H54 (cell line): Measurements from ENCODE around the gene CCDC177.
A peak's percentile ranks its signal among the peaks of the same experiment; 100 is the strongest.
"Not testable (repeated sequence)": the region's sequence is repeated elsewhere in the genome, so short reads cannot be mapped to it uniquely, and the experiment has no call there.

Experiments
- DNase-seq: peaks from one replicate; pipeline ENCODE4 v3.0.0; 2011; ENCODE audit warnings: low spot score, mixed read lengths; ENCODE audit not compliant: insufficient read length
- FAIRE-seq: peaks from 3 replicates; lab custom pipeline; 2011; peaks lifted over from hg19 to GRCh38; lab: Jason Lieb, UNC
- POLR2A ChIP-seq: IDR thresholded peaks from 2 replicates; pipeline ENCODE4 v1.6.1; 2011; ENCODE audit warnings: low read depth, mild to moderate bottlenecking, low read length

The CCDC177 gene

DNA sequence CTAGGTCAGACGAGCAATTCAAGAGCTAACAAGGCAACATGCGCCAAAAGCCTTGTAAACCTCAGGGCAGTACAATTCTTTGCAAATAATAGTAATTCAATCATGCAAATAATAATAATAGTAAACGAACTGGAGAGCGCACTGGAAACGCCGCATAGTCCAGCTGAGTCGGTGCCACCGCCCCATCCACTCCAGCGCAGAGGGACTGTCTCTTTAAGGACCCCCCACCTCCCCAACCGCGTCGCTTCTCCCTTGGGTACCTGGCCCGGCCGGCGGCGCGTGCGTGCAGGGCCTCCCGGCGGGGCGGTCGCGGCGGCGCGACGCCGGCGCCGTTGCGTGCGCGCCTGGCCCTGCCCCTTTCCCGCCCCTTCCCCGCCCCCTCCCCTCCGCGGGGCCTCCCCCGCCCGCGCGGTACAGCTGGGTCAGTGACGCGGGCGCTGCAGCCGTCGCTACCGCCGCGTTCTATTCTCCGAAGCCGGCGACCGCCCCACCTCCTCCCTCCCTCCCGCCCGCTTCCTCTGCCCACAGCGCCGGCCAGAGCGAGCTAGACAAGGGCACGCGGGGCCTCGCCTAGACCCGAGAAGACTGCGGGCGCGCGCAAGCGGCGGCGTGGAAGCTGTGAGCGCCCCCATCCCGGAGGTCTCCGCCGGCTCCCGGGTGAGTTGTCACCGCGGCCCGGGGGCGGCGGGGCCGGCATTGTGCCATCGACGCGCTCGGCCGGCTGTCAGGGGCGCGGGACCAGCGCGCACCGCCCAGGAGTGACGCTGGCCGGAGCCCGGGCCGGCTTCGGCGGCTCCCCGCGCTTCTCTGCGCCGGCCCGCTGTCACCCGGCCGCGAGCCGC, 36.7 kb upstream of the CCDC177 start, which contains the start of gene SUSD6:
TSS of gene SUSD6 (plus strand) at position 425 of the 842 bp plus-strand sequence. CDS start 46,997 bp downstream, outside the sequence.
- no peak for FAIRE-seq
- DNase-seq = peak; percentile 79
- peak; percentile 44; the same call in 1 of the 2 replicates for TF ChIP-seq POLR2A

DNA sequence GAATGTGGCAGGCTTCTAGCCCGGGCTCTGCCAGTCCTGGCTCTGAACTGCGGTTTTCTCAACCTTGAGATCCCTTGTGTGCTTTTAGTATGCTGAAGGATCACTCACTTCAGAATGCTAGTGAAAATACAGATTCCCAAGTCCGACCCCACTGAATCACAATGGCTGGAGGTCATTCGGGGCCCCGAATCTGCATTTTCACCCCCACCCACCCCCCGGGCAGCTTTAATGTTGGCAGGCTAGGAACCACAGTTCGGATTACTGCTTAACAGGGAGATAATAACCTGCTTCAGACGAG, 36.2 kb upstream of the CCDC177 start:
- TF ChIP-seq POLR2A = no peak
- FAIRE-seq = no peak
- no peak for DNase-seq

DNA sequence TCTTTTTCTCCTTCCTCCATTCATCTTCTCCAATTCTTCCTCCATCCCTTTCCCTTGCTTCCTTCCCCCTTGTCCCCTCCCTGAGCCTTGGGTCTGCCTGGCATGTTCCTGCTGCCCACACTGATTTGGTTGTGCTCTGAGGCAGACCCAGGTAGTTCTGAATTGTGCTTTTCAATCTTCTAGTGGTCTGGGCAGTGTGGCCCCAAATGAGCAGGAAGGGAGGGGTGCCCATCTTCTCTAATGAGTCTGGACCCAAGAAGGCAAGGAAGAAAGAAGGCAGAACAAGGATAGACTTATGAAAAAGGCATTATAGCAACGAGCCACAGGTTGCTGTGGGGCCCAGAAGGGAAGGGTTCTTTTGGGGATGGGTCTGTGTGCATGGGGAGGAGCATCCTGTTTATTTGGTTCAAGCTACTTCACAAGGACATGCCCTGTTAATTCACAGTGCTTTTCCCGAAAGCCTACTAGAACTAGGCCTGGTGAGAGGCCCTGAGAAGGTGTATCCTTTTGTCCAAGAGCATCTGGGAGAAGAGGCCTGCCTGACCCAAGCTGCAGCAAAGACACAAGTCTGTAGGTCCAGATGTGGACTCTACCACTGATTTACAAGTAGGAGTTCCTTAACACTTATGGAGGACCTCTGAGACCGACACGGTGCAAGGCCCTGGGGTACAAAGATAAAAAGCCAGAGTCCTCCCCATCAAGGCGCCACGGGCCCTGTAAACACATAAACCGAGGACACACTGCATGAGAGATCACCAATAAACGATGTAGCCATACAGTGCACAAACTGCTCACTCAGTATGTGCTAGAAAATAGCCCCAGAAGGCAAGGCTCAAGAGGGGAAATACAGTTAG, 35.6 kb upstream of the CCDC177 start:
- TF ChIP-seq POLR2A = no peak
- FAIRE-seq (no peak), DNase-seq (no peak)

DNA sequence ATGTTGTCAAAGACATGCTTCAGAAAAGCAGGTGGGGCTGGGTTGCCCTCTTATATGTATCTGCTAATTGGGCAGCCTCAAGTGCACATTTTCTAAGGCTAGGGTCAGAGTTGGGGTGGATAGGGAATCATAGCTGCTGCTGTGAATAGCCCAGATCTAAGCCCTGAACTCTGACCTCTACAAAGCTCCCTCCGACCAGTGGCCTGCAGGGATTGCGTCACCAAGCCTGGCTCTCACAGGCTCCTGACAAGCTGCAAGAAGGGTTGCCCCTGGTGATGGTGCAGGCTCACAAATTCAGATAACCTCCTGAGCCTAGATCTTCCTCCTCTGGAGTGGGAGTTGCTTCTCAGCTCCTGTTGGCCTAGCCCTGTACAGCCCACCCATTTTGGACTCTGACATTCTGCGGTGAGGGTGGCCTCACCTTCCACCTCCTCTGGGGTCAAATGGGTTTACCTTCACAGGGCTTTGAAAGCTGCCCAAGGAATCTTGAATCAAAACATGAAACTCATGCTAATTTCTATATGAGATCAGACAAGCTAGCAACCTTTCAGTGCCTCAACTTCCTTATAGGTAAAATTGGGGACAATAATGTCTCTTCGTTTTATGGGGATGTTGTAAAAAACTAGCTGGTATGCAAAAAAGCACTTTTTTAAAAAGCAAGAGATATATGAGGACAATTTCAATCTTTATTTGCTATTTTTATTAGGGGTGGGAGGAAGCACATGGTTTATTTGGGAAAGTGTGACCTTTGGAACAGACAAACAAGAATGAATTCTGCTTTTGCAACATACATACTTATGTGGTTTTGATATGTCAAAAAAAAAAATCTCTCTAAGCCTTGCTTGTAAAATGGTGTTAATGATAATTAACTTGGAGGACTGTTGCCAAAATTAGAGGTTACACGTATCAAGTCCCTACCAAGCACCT, 31.9 kb upstream of the CCDC177 start:
- no peak for FAIRE-seq
- DNase-seq = no peak
- no peak for TF ChIP-seq POLR2A

DNA sequence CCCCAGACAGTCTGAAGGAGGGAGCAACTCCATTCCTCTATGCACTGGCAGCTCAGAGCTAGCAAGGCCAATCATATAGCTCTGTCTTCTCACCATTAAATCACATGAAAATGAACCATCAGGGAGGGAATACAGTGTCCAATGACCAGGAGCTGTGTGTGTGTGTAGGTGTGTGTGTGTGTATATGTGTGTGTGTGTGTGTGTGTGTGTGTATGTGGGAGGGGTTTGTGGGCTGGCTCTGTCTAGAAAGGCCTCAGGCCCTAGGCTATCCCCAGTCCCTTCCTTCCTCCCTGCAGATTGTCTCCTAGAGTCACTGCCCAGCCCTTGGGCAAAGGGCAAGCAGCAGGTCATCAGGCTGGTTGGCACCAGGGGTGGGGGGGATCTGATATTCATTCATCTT, 31.1 kb upstream of the CCDC177 start:
- FAIRE-seq (no peak), DNase-seq (no peak)
- TF ChIP-seq POLR2A = no peak

DNA sequence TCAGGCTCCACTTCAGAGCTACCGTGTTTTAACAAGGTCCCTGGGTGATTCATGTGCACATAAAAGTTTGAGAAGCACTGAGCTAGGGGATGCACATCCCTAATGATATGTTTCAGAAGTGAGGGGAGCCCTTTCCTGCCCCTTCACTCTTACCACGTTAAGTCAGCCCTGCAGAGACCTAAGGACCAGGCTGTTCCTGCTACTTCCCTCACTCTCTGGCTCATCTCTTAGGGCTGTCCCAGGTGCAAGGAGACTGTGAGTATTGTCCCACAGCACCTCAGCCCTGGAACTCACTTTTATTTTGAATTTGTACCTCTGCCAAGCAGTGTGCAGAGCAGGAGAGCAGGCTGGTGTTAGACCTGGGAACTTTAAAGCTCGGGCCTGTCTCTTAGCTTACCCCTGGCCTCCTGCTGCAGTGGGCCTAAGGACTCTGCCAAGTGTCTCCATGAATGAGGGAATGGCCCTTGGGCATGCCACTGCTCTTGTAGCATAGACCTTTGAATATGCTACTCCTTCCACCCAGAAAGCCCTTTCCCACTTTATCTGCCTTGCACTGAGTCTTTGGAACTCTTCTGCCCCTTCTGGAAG, 25.7 kb upstream of the CCDC177 start:
- no peak for FAIRE-seq

DNA sequence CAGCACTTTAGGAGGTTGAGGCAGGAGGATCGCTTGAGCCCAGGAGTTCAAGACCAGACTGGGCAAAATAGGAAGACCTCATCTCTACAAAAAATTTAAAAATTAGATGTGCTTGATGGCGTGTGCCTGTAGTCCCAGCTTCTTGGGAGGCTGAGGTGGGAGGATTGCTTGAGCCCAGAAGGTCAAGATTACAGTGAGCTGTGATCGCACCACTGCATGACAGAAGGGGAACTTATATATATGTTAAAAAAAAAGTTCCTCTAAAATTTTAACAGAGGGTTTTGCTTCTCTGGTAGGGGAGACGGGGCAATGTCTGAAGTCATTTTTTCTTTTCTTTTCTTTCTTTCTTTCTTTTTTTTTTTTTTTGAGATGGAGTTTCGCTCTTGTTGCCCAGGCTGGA, 24.8 kb upstream of the CCDC177 start:
- FAIRE-seq, DNase-seq: not testable (repeated sequence)

More for the DNA sequence above, 25.7 kb upstream of the CCDC177 start:
- no peak for TF ChIP-seq POLR2A
- DNase-seq = no peak

DNA sequence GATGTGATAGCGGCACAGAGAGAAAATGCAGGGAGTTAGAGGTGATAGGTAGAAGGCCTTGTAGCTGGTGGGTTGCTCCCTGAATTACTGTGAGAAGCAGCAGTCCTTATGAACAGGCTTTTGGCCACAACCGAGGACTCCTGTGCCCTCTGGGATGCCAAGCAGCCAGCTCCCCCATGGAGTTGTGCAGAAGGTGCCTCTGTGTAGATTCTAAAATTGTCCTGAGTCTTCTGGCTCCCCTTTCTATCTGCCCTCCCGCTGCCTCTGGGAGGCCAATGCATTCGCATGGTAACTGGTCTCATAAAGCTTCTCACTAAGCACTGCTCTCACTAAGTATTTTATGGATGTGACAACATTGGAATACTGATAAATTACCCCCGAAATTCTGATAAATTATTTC, 20.7 kb upstream of the CCDC177 start:
- FAIRE-seq (no peak), DNase-seq (no peak)
- TF ChIP-seq POLR2A = no peak

DNA sequence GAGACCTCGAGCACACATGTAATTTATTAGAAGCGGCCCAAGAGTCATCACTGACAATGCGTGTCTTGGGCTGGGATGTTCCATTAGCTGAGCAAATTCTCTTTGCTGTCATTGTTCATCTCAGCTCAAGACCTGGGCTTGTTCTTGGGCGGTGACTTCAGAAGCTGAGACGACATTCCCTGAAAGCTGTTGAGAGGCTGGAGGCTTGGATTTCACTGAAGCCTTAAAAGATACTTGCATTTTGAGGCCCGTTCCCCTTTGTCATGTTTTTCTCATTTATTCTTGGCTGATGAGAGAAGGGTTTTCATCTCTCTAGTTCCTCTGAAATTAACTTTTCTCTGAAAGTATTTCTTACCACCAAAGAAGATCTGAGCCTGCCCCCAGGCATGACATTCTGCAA, 20.2 kb upstream of the CCDC177 start:
- FAIRE-seq (no peak), DNase-seq (no peak)
- no peak for TF ChIP-seq POLR2A

DNA sequence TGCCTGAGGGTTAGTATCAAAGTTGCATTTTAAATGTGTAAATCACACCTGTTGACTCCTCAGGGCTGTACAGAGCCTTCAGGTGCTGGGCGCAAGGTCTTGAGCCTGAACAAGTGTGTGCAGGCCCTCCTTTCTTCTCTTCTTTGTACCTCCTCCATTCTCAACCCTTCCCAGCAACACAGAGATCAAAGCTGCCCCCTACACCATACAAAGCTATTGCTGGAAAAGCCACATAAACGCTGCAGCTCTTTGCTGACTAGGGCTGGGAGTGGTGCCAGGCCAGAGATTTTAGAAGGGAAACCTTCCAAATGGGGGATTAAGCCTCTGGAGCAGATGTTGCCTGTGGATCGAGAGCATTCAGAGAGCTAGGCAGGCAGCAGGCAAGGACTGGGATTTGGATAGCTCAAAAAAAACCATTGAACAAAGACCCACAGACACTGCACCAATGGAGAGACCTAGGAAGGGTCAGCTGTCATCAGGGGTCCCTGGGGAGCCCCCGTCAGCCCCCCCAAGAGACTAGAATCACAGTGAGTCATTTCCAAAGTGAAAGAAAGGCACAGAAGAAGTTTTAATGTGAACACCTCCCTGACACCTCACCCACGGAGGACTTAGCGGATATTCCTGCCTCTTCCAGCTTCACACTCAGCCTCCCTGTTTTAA, 18.5 kb upstream of the CCDC177 start:
- no peak for TF ChIP-seq POLR2A
- FAIRE-seq (no peak), DNase-seq (no peak)

DNA sequence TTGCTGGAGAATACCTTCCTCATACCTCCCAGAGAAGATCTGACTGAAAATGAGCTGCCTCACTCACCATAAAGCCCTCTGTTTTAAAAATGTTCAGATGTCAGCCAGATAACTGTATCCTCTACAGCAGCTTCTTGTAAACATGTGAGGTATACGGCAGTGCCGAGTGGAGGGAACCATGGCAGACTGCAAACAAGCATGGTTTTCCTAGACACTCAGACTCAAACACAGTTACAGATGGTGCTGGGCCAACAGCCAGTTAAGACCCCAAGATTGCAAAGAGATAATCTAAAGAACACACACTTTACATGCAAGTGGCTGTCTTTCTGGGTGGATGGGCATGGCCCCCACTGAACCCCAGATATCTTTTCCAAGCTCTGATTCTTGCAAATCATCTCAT, 16.6 kb upstream of the CCDC177 start:
- FAIRE-seq = no peak
- TF ChIP-seq POLR2A = no peak

DNA sequence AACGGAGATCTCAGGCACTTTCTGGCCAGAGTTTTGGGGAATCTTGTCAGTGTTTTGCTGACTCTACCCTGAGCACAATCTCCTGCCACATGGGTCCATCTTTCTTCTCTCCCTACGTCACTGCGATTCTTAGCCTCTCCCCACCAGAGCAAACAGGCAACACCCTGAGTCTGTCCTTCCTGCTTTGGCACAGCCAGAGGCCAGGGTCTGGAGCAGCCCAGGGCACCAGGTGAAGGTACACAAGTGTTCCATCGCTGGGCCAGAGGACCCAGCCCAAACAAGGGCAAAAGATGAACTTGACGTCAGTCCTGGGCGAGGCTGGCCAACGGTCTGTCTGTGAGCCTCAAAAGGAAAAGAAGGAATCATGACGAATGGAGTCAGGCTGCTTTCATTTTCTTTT, 12.7 kb upstream of the CCDC177 start:
- FAIRE-seq (no peak), DNase-seq (no peak)
- no peak for TF ChIP-seq POLR2A

More for the DNA sequence above, 16.6 kb upstream of the CCDC177 start:
- no peak for DNase-seq

DNA sequence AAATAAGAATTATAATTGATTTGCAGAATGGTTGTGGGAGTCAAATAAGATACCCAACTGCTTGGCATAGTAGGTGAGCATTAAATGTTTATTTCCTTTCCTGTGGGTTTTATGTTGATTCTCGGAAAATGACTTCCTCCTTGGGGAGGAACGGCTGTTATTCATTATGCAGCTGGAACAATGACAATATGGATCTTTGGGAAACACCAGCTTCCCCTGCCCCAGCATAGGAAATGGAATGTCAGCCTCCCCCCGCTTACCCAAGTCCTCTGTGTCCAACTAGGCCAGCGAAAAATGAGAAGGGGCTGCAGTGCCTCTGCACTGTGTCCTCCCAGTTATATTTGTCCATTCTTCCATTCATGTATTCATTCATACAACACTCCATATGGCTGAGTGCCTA, 11.7 kb upstream of the CCDC177 start:
- no peak for DNase-seq
- no peak for FAIRE-seq
- TF ChIP-seq POLR2A = no peak
